HG03196 (cell line): ENCODE results near the gene SLC7A10.

Experiments
- ATAC-seq: cut with Tn5 transposase; IDR thresholded peaks from one replicate; pipeline ENCODE4 v1.9.1; 2021; ENCODE audit not compliant: unreplicated experiment

The SLC7A10 gene

GRCh38 chr19:33225458-33225926 lies at the start of gene SLC7A10:
Gene SLC7A10, minus strand, starts transcription at chr19:33225850. Its CDS starts 147 bp downstream, at chr19:33225703.
- ATAC-seq, result no peak

GRCh38 chr19:33274663-33275558 lies 49.3 kb upstream of the SLC7A10 start:
- ATAC-seq, result no peak

GRCh38 chr19:33273881-33274662 lies 48.4 kb upstream of the SLC7A10 start:
- ATAC-seq, result no peak

- ATAC-seq, result no peak
These were observed 47.6 kb upstream of the SLC7A10 start for GRCh38 chr19:33273065-33273736.

- no peak for ATAC-seq
These were observed 45.8 kb upstream of the SLC7A10 start for GRCh38 chr19:33271246-33272021.

- ATAC-seq, result no peak
These were observed 45.1 kb upstream of the SLC7A10 start for GRCh38 chr19:33270769-33271168.

GRCh38 chr19:33269016-33269415 lies 43.4 kb upstream of the SLC7A10 start:
- ATAC-seq, result no peak

- ATAC-seq, result no peak
These were observed 42.7 kb upstream of the SLC7A10 start for GRCh38 chr19:33268162-33268991.

- no peak for ATAC-seq
These were observed 42.1 kb upstream of the SLC7A10 start for GRCh38 chr19:33267706-33268105.

GRCh38 chr19:33266974-33267484 lies 41.4 kb upstream of the SLC7A10 start:
- no peak for ATAC-seq

GRCh38 chr19:33264881-33265445 lies 39.3 kb upstream of the SLC7A10 start:
- ATAC-seq, result no peak

- no peak for ATAC-seq
These were observed 37.8 kb upstream of the SLC7A10 start for GRCh38 chr19:33263325-33264023.

- ATAC-seq, result no peak
These were observed 36.0 kb upstream of the SLC7A10 start for GRCh38 chr19:33261511-33262189.

- no peak for ATAC-seq
These were observed 35.2 kb upstream of the SLC7A10 start for GRCh38 chr19:33260628-33261418.

- ATAC-seq, result no peak
These were observed 33.9 kb upstream of the SLC7A10 start for GRCh38 chr19:33259539-33259938.

- no peak for ATAC-seq
These were observed 32.2 kb upstream of the SLC7A10 start for GRCh38 chr19:33257828-33258227.

- no peak for ATAC-seq
These were observed 30.6 kb upstream of the SLC7A10 start for GRCh38 chr19:33256261-33256660.
